Erythroblast (primary cell): Measurements from ENCODE around the gene SLC25A29.

ENCODE experiments used
- DNase-seq, 2 experiments: peaks; one replicate each; lab custom pipeline; 2025; lab: John Stamatoyannopoulos, UW
- GATA1 ChIP-seq: IDR thresholded peaks from 2 replicates; pipeline ENCODE4 v1.6.1; 2011; ENCODE audit warnings: low read depth, mild to moderate bottlenecking, control low read depth, low read length, moderate library complexity
- POLR2A ChIP-seq: IDR thresholded peaks from 2 replicates; pipeline ENCODE4 v1.6.1; 2011; ENCODE audit warnings: mild to moderate bottlenecking, low read length

Gene SLC25A29

DNA sequence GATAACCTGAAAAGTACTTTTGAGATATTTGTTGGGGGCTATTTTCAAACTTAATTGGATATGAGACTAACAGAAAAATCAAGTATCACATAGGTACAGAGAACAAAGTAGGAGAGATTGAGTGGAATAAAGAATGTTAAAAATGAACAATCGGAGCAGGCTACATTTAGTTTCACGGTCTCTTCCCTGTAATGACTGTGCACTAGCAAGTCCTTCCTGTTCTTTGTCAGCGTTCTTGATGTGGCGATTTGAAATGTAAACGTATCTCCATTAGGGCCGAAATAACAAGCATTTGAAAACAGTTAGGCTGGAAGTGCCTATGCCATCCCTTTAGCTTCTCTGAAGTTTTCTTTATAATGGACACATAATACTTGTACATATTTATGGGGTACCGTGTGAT, 31.0 kb downstream of the SLC25A29 start:
- no peak for DNase-seq
- TF ChIP-seq POLR2A (no peak), GATA1 (no peak)

DNA sequence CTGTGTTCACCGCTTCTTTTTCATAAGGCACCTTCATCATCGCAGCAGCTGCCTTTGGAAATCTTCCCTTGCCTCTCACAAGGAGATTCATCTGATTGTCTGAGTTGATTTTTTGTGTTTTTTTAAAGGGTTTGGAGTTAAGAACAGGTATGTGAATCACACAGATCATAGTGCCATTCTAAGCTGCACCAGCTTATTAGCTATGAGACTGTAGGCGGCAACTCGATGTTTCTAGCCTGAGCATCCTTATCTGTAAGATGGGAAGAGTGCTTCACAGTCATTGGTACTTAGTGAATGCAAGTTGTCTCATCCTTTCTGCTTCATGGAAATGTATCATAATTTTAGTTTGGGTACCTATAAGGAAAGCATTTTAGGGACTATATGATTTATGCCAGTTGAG, 32.0 kb downstream of the SLC25A29 start:
- no peak for TF ChIP-seq GATA1
- TF ChIP-seq POLR2A, result no peak
- no peak for DNase-seq

DNA sequence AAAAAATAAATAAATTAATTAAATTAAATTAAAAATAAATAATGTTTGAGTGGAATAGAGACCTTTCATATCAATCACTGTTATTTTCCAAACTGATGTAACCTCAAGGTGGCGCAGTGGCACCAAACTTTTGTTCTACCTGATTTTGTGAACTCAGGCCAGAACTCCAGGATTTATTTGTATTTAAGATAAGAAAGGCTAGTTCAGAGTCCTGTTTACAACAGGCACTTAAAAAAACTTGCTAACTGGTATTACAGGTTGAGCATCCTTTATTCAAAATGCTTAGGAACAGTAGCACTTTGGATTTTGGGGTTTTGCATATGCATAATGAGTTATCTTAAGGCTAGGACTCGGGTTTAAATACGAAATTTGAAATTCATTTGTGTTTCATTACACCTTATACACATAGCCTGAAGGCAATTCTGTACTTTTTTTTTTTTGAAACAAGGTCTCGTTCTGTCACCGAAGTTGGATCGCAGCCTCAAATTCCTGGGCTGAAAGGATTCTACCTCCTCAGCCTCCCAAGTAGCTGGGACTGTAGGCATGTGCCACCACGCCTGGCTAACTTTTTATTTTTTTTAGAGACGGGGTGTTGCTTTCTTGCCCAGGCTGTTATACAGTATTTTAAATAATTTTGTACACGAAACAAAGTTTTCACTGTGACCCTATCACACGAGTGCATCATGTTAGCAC, 34.9 kb downstream of the SLC25A29 start:
- TF ChIP-seq POLR2A (no peak), GATA1 (no peak)
- peak; percentile 33 to 49 for DNase-seq

DNA sequence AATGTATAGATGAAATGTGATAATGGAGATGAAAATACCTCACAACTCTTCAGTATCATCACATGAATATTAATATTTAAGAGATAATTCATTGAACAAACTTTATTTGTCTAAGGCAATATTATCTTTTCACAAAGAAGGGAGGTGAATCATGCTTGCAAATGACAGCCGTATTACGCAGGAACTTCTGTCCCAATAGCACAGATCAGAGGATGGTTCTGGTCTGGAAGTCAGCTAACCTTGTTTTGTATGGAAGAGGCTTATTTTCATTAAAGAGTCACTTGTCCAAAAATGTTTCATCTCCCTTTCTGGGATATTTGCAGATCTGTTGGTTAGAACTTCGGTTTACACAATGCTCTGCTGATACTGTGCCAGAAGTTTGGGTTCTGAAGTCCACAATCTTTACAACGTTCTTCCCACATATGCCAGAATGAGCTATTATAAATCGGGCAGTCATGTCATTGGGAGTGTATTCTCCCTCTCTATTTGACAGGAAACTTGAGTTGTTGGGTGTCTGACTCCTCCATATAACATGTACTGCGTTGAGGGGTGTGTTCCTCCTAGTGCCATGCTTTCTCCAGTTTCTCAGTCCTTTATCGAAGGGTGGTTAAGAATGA, 37.5 kb downstream of the SLC25A29 start:
- DNase-seq, result no peak
- TF ChIP-seq POLR2A (no peak), GATA1 (no peak)

DNA sequence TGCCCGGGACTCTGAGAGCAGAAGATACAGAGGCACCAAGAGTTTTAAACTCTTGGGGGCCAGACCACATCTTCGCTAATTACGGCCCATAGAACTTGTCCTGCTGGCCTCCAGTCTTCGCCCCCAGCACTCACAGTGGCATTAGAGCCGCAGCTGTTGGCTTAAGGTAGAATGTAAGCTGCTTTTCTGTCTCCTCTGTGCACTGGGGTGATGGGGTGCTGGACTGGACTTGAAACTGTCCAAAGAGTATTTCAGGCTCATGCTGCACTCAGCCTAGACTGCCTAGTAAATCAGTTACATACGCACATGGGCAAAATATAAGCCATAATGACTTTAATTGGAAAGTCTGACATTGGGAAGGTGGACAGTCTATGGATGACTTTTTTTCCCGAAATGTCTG, 38.3 kb downstream of the SLC25A29 start:
- no peak for DNase-seq
- TF ChIP-seq POLR2A, result no peak
- TF ChIP-seq GATA1, result no peak

DNA sequence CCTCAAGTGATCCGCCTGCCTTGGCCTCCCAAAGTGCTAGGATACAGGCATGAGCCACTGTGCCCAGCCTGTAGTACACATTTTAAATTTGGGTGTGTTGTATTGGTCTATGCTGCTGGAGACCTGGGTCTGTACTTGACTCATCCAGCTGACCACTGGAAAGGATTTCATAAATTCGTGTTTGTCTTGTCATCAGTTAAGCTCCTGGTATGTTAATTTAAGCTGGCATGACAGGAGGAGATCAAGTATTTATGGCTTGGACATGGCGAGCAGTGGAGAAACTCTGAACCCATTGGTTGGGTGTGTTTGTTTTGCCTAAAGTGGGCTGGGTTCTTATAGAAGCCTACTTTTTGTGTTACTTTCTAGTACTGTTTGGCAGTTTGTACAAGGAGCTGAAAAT, 43.1 kb downstream of the SLC25A29 start:
- DNase-seq, result no peak

DNA sequence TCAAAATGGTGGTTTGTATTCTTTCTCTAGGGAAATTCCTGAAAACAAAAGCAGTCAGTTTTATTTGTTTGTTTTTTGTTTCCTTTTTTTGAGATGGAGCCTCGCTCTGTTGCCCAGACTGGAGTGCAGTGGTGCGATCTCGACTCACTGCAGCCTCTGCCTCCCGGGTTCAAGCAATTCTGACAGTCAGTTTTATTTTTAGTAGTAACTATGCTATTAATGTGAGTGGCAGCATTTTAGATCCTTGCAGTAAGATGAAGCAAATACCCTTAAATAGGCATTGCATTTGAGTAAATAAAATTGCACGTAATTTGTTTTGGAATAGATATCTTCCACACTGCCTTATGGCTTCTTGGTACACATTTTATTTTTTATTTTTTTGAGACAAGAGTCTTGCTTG, 43.7 kb downstream of the SLC25A29 start:
- no peak for TF ChIP-seq GATA1
- DNase-seq, result no peak

More for the DNA sequence above, 43.1 kb downstream of the SLC25A29 start:
- no peak for TF ChIP-seq POLR2A
- TF ChIP-seq GATA1, result no peak

DNA sequence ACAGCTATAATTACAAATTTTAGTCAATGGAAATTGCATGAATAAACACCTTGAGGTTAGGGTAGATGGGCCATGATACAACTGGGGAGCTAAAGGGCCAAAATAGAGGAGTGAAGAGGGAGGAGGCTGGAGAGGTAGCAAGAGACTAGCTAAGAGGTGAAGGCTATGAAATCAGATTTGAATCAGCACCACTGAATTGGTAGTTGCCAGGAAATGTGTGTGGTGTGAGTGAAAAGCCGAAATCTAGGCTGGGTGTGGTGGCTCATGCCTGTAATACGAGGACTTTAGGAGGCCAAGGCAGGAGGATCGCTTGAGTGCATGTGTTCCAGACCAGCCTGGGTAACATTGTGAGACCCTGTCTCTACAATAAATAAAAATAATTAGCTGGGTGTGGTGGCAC, 44.6 kb downstream of the SLC25A29 start:
- no peak for TF ChIP-seq GATA1
- TF ChIP-seq POLR2A, result no peak
- DNase-seq, result no peak

DNA sequence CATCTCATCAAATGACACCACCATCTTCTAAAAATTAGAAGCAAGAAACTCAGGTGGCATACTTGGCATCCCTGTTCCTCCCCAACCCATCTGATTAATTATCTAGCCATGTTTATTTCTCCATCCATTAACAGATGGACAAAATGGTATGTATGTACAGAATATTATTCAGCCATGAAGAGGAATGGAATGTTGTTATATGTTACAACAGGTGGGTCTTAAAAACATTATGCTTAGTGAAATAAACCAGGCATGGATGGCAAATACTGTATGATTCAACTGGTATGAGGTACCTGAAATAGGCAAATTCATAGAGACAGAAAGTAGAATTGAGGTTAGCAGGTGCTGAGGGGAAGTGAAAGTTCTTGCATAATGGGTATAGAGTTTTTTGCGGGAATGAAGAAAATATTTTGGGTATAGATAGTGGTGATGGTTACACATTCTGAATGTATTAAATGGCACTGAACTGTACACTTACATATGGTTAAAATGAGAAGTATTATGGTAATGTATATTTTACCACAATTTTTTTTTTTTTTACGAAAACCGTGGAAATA, 49.8 kb downstream of the SLC25A29 start:
- TF ChIP-seq POLR2A (no peak), GATA1 (no peak)
- no peak for DNase-seq

DNA sequence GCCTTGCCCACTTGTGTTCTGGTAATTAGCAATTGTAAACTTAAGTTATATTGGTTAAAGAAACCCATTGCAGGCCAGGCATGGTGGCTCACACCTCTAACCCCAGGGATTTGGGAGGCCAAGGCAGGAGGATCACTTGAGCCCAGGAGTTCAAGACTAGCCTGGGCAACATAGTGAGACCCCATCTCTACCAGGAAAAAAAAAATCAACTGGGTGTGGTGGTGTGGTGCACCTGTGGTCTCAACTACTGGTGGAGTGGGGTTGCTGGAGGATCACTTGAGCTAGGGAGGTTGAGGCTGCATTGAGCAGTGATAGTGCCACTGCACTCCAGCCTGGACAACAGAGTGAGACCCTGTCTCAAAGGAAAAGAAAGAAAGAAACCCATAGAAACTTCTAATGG, 53.6 kb downstream of the SLC25A29 start:
- no peak for TF ChIP-seq GATA1
- no peak for TF ChIP-seq POLR2A

DNA sequence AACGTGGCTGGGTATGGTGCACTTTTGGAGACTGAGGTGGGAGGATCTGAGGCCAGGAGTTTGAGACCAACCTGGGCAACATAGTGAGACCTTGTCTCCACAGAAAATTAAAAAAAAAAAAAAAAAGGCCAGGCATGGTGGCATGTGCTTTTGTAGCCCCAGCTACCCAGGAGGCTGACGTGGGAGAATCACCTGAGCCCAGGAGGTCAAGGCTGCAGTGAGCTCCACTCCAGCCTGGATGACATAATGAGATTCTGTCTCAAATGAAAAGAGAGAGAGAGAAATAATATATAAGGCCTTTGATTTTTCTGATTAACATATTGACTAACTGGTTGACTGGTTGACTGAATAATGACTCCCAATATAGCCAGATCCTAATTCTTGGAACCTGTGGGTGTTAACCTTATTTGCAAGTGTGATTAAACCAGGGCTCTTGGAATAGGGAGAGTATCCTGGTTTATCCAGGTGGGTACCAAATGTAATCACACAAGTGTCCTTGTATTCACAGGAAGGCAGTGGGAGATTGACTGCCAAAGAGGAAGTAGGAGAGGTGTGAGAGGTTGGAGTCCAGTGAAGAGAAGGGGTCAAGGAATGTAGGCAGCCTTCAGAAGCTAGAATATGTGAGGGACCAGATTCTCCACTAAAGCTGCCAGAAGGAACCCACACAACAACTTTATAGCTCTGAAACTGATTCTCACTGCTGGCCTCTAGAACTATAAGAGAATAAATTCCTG, 55.3 kb downstream of the SLC25A29 start:
- no peak for TF ChIP-seq POLR2A
- no peak for TF ChIP-seq GATA1
- no peak for DNase-seq

More for the DNA sequence above, 53.6 kb downstream of the SLC25A29 start:
- no peak for DNase-seq

DNA sequence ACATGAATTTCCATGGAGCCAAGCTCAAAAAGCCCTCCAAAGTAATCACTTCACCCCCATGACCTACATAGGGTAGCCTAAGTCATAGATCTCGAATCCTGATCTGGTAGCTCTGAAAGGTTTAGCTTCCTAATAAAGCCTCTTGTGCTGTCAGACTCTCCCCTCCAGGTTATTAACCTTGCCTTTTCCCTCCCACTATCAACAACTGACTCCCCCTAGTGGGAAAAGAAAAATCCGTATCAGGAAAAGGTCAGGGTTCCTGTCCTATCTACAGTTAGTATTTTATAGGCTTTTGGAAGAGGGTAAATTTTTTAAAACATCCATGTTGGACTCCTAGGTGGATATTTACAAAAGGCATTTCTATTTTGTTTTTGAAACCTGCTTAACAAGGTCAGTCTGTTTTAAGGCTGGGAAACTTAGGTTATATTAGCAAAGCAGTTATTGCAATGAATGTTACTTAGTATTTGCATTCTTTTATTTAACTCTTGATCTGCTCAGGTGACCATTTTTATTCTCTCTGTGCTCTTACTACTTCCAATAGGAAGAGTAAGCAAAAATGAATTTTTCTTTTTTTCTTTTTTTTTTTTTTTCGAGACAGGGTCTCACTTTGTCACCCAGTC, 59.3 kb downstream of the SLC25A29 start:
- peak; percentile 63 to 76 for DNase-seq
- no peak for TF ChIP-seq GATA1
- TF ChIP-seq POLR2A, result no peak

DNA sequence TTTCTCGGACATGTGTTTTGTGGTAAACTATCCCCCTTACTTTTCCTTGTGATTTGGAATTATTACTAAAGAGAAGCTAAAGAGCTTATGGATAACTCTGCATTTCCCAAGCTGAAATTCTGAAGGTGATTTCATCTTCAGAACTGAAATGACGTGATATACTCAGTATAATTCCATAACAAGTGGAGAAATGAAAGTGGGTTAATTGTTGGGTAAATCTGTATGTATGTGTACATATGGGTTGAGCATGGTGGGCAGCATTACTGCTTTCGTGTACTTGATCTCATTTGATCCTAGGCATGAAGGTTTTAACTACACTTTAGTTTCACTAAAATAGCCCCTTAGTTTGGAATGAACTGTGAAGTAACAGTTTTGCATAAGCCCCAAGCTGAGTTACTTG, 63.2 kb downstream of the SLC25A29 start:
- TF ChIP-seq POLR2A (no peak), GATA1 (no peak)

DNA sequence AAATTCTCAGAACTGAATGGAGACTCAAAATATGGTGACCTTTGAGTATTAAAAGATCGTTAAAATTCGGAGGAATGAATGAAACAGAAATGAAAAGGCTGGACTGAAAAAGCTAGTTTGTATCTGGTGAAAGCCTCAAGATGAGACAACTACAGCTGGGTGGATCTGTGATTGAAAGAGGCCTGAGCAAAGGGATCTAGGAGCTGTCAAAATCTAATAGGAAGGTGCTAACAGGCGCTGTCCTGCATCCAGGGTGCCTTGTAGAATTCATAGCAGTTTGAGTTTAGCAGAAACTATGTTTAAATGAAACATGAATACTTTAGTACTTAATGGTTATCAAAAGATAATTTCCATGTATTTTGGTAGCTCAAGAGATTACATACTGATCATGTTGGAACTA, 65.0 kb downstream of the SLC25A29 start:
- DNase-seq, result peak; percentile 19 to 41
- TF ChIP-seq GATA1 (no peak), POLR2A (no peak)

More for the DNA sequence above, 63.2 kb downstream of the SLC25A29 start:
- no peak for DNase-seq
